HCT116 (cell line): Measurements from ENCODE around the gene NKX6-2. TPM values are rescaled to one million over a fixed set of nuclear protein-coding genes. Genes with fewer than 3 reads are reported as not detected.

ENCODE experiments used
- ATAC-seq: fragments of 200-7000 bp; cut with Tn5 transposase; 2 replicates; pipeline ENCODE4 v1.9.1; 2020; ENCODE audit warnings: mild to moderate bottlenecking, moderate library complexity
- BruUV-seq: library from RNA; stranded (reverse); fragments of 400-500 nt; replicated peaks from 2 replicates; lab custom pipeline; 2021; lab: Mats Ljungman, UMichigan
- CTCF ChIA-PET: fragments of 300-600 bp; sonication (Branson Sonifier 250); formaldehyde crosslinking; loops from one replicate; lab custom pipeline; 2021; ENCODE audit warnings: antibody characterized with exemption; lab: Charles Lee
- POLR2A ChIA-PET: fragments of 300-600, 350-600 bp; sonication (Branson Sonifier 250); formaldehyde crosslinking; loops from one replicate; lab custom pipeline; 2021; ENCODE audit warnings: antibody characterized with exemption; lab: Charles Lee
- RAD21 ChIA-PET, 2 experiments: fragments of 300-600 bp; sonication (Branson Sonifier 250); formaldehyde crosslinking; loops; one replicate each; lab custom pipeline; 2023; ENCODE audit warnings: low total read pairs in 2 of 2; ENCODE audit not compliant: uncharacterized antibody in 2 of 2, unreplicated experiment in 2 of 2, low non-redundant PET in 1 of 2; lab: Charles Lee
- DNase-seq: peaks from one replicate; pipeline ENCODE4 v3.0.0-alpha.2; 2010; ENCODE audit warnings: low read depth, low spot score
- H2AFZ ChIP-seq: fragments of 200-600 bp; shearing (Covaris generic), sonication (generic); 2 replicates; pipeline ENCODE4 v1.6.1; 2017; ENCODE audit warnings: low read depth, mixed run types, mixed read lengths, antibody characterized with exemption, low read length; ENCODE audit not compliant: poor library complexity, severe bottlenecking
- H3K27ac ChIP-seq: 2 replicates; pipeline ENCODE4 v1.5.1; 2012; ENCODE audit warnings: low read depth, low read length
- H3K27me3 ChIP-seq: fragments of 200-600 bp; sonication (generic); 2 replicates; pipeline ENCODE4 v1.6.1; 2016; ENCODE audit warnings: mixed run types, low read length, mixed read lengths; ENCODE audit not compliant: insufficient read depth
- H3K36me3 ChIP-seq, 2 experiments: fragments of 200-500 bp in 1 of 2; fragments of 200-600 bp in 1 of 2; sonication (Bioruptor generic) in 1 of 2; sonication (generic) in 1 of 2; 2 replicates each; pipeline versions ENCODE4 v1.5.1 to v1.6.1; 2014 to 2016; ENCODE audit warnings: low read length in 2 of 2, inconsistent platforms in 1 of 2, mixed read lengths in 1 of 2, mixed run types in 1 of 2; ENCODE audit not compliant: insufficient read depth in 2 of 2, control insufficient read depth in 1 of 2
- H3K4me1 ChIP-seq, 2 experiments: fragments of 200-600 bp in 1 of 2; sonication (generic) in 1 of 2; 2 replicates each; pipeline versions ENCODE4 v1.5.1 to v1.6.1; 2012 to 2017; ENCODE audit warnings: low read length in 2 of 2, inconsistent platforms in 1 of 2, mild to moderate bottlenecking in 1 of 2, mixed read lengths in 1 of 2, mixed run types in 1 of 2, moderate library complexity in 1 of 2; ENCODE audit not compliant: insufficient read depth in 2 of 2, control insufficient read depth in 1 of 2
- H3K4me2 ChIP-seq: fragments of 200-600 bp; sonication (generic); 2 replicates; pipeline ENCODE4 v1.6.1; 2017; ENCODE audit warnings: mixed run types, low read length, mixed read lengths
- H3K4me3 ChIP-seq, 2 experiments: fragments of 200-600 bp in 1 of 2; sonication (generic) in 1 of 2; replicated peaks in 1 of 2; 2 replicates each; pipeline ENCODE4 v1.5.1; 2011 to 2016; ENCODE audit warnings: low read length in 2 of 2, control low read depth in 1 of 2, low read depth in 1 of 2, mild to moderate bottlenecking in 1 of 2, mixed read lengths in 1 of 2, mixed run types in 1 of 2
- H3K79me2 ChIP-seq: fragments of 200-600 bp; sonication (generic); 2 replicates; pipeline ENCODE4 v1.6.1; 2017; ENCODE audit warnings: mild to moderate bottlenecking, mixed run types, low read length, moderate library complexity, mixed read lengths; ENCODE audit not compliant: insufficient read depth
- H3K9ac ChIP-seq: fragments of 200-600 bp; sonication (generic); 2 replicates; pipeline ENCODE4 v1.6.1; 2016; ENCODE audit warnings: low read length, mixed read lengths
- H3K9me2 ChIP-seq: fragments of 200-600 bp; sonication (generic), shearing (Covaris generic); 2 replicates; pipeline ENCODE4 v1.6.1; 2017; ENCODE audit warnings: mixed run types, mild to moderate bottlenecking, moderate library complexity; ENCODE audit not compliant: insufficient read depth
- H3K9me3 ChIP-seq, 2 experiments: fragments of 200-500 bp in 1 of 2; fragments of 200-600 bp in 1 of 2; sonication (Bioruptor generic) in 1 of 2; sonication (generic) in 1 of 2; 2 replicates each; pipeline ENCODE4 v1.6.1; 2014 to 2017; ENCODE audit warnings: low read length in 2 of 2, mixed read lengths in 2 of 2, inconsistent platforms in 1 of 2, low read depth in 1 of 2, mild to moderate bottlenecking in 1 of 2, mixed run types in 1 of 2, moderate library complexity in 1 of 2; ENCODE audit not compliant: control insufficient read depth in 1 of 2, insufficient read depth in 1 of 2
- H4K20me1 ChIP-seq: fragments of 200-600 bp; sonication (generic), shearing (Covaris generic); 2 replicates; pipeline ENCODE4 v1.6.1; 2017; ENCODE audit warnings: mixed run types, mild to moderate bottlenecking, moderate library complexity; ENCODE audit not compliant: insufficient read depth
- ATF3 ChIP-seq: IDR thresholded peaks from 2 replicates; pipeline ENCODE4 v1.6.1; 2012
- CBX3 ChIP-seq: IDR thresholded peaks from 2 replicates; pipeline ENCODE4 v1.6.1; 2012; ENCODE audit warnings: low read depth
- CEBPB ChIP-seq: IDR thresholded peaks from 2 replicates; pipeline ENCODE4 v1.6.1; 2012; ENCODE audit warnings: low read depth
- ELF1 ChIP-seq: IDR thresholded peaks from 2 replicates; pipeline ENCODE4 v1.6.1; 2012; ENCODE audit warnings: low read depth, borderline replicate concordance
- EZH2 ChIP-seq: fragments of 200-600 bp; sonication (generic); IDR thresholded peaks from 2 replicates; pipeline ENCODE4 v1.6.1; 2017; ENCODE audit warnings: antibody characterized with exemption, mixed run types
- EZH2phosphoT487 ChIP-seq: fragments of 200-600 bp; IDR thresholded peaks from 2 replicates; pipeline ENCODE4 v1.6.1; 2018; ENCODE audit warnings: antibody characterized with exemption, borderline replicate concordance
- FOSL1 ChIP-seq: IDR thresholded peaks from 2 replicates; pipeline ENCODE4 v1.6.1; 2012; ENCODE audit warnings: low read depth
- JUND ChIP-seq: IDR thresholded peaks from 2 replicates; pipeline ENCODE4 v1.6.1; 2012
- POLR2AphosphoS5 ChIP-seq: IDR thresholded peaks from 2 replicates; pipeline ENCODE4 v1.6.1; 2011; ENCODE audit warnings: mild to moderate bottlenecking, low read depth, low read length, moderate library complexity
- RAD21 ChIP-seq: IDR thresholded peaks from 2 replicates; pipeline ENCODE4 v1.6.1; 2012; ENCODE audit warnings: low read depth, mild to moderate bottlenecking
- REST ChIP-seq: IDR thresholded peaks from 2 replicates; pipeline ENCODE4 v1.6.1; 2012; ENCODE audit warnings: low read depth
- SIN3A ChIP-seq: IDR thresholded peaks from 2 replicates; pipeline ENCODE4 v1.6.1; 2012; ENCODE audit warnings: low read depth
- SP1 ChIP-seq: IDR thresholded peaks from 2 replicates; pipeline ENCODE4 v1.6.1; 2012; ENCODE audit warnings: low read depth
- SRF ChIP-seq: IDR thresholded peaks from 2 replicates; pipeline ENCODE4 v1.6.1; 2012; ENCODE audit warnings: low read depth
- TCF7L2 ChIP-seq: IDR thresholded peaks from 2 replicates; pipeline ENCODE4 v1.7.0; 2011; ENCODE audit warnings: borderline replicate concordance, inconsistent platforms; ENCODE audit not compliant: insufficient read depth, insufficient read length; ENCODE audit errors: extremely low read depth
- ZBTB33 ChIP-seq: IDR thresholded peaks from 2 replicates; pipeline ENCODE4 v1.6.1; 2011; ENCODE audit warnings: mild to moderate bottlenecking, low read length, moderate library complexity; ENCODE audit not compliant: insufficient replicate concordance; ENCODE audit errors: extremely low read depth
- ZNF274 ChIP-seq: fragments of 200-500 bp; sonication (Bioruptor generic); IDR thresholded peaks from 2 replicates; pipeline ENCODE4 v1.6.1; 2014; ENCODE audit warnings: mild to moderate bottlenecking, low read depth, low read length, inconsistent platforms
- intact Hi-C: fragments of 100-400 bp; cut with micrococcal nuclease; formaldehyde crosslinking; loops from 2 replicates; pipeline ENCODE4 v1.10.0; 2022
- total RNA-seq: library from RNA; stranded (reverse); gene quantifications from one replicate; pipeline ENCODE4 v1.2.1, GENCODE V29; 2021; ENCODE audit not compliant: unreplicated experiment

The NKX6-2 gene
- total RNA-seq, 1 experiment from 2014 or later = not detected

- TF ChIP-seq FOSL1 (no peak), EZH2phosphoT487 (no peak), SRF (no peak), JUND (no peak), ATF3 (no peak)
- TF ChIP-seq, all 23 proteins: peak for 0
Observed at GRCh38 chr10:132784866-132785722, 853 bp downstream of the NKX6-2 start (continued).

- TF ChIP-seq CBX3 (no peak), EZH2 (no peak), SP1 (no peak), FOSL1 (no peak), TCF7L2 (no peak), CEBPB (no peak), REST (no peak), ZBTB33 (no peak), RAD21 (no peak), POLR2AphosphoS5 (no peak), ZNF274 (no peak), EZH2phosphoT487 (no peak), SIN3A (no peak), ELF1 (no peak)
- Histone ChIP-seq H3K4me1 (no peaks in the 10 kb centered on the region), H3K4me2 (no peak overlapping the region), H3K27ac (no peak overlapping the region), H3K9me3 (no peaks in the 10 kb centered on the region), H3K27me3 (no peaks in the 10 kb centered on the region), H3K79me2 (no peaks in the 10 kb centered on the region), H2AFZ (no peak overlapping the region), H3K36me3 (no peaks in the 10 kb centered on the region), H4K20me1 (no peaks in the 10 kb centered on the region), H3K9me2 (no peaks in the 10 kb centered on the region), H3K9ac (no peak overlapping the region), H3K4me3 (no peak overlapping the region)
- ChIA-PET RAD21 (no interaction called here), POLR2A (no interaction called here), CTCF (no interaction called here)
- intact Hi-C loops = no loop called here
- BruUV-seq = no TSS peak
- ATAC-seq (no peak), DNase-seq (no peak)
Observed at GRCh38 chr10:132783940-132784865, 1.7 kb downstream of the NKX6-2 start.
